Osteocyte (in vitro differentiated cells): ENCODE data around the gene EXOC4. TPM values are rescaled to one million over a fixed set of nuclear protein-coding genes. Genes with fewer than 3 reads are reported as not detected.

Source experiments
- DNase-seq: peaks from one replicate; pipeline ENCODE4 v3.0.0; 2021; ENCODE audit warnings: mixed read lengths; ENCODE audit not compliant: unreplicated experiment; ENCODE audit errors: extremely low spot score
- H3K27ac Mint-ChIP-seq: one replicate; pipeline ENCODE4 v1.8.0; 2021; ENCODE audit warnings: mild to moderate bottlenecking, mixed read lengths; ENCODE audit not compliant: unreplicated experiment
- H3K27me3 Mint-ChIP-seq: one replicate; pipeline ENCODE4 v1.8.0; 2021; ENCODE audit warnings: mixed read lengths; ENCODE audit not compliant: unreplicated experiment
- H3K36me3 Mint-ChIP-seq: one replicate; pipeline ENCODE4 v1.8.0; 2021; ENCODE audit warnings: mixed read lengths; ENCODE audit not compliant: unreplicated experiment
- H3K4me1 Mint-ChIP-seq: one replicate; pipeline ENCODE4 v1.8.0; 2021; ENCODE audit warnings: mixed read lengths; ENCODE audit not compliant: unreplicated experiment
- H3K4me3 Mint-ChIP-seq: one replicate; pipeline ENCODE4 v1.8.0; 2021; ENCODE audit warnings: mild to moderate bottlenecking, moderate library complexity, mixed read lengths; ENCODE audit not compliant: unreplicated experiment
- H3K9me3 Mint-ChIP-seq: one replicate; pipeline ENCODE4 v1.8.0; 2021; ENCODE audit warnings: mixed read lengths; ENCODE audit not compliant: unreplicated experiment
- CTCF ChIP-seq: fragments of 200-600 bp; sonication (generic); IDR thresholded peaks from 2 replicates; pipeline ENCODE4 v1.5.0; 2021; ENCODE audit warnings: antibody characterized with exemption, mild to moderate bottlenecking, moderate library complexity
- total RNA-seq: library from RNA; stranded (reverse); gene quantifications from 2 replicates; pipeline ENCODE4 v1.2.1, GENCODE V29; 2021

The EXOC4 gene
- total RNA-seq, 1 donor from 2014 or later, result 99.9 TPM

- DNase-seq, result no peak
- H3K36me3 Mint-ChIP-seq, result no peaks in the 10 kb centered on the region
- H3K4me1 Mint-ChIP-seq, result peaks cover 25% of the 10 kb centered on the region
- peak overlapping the region; percentile 61 for H3K27ac Mint-ChIP-seq
- no peak overlapping the region for H3K4me3 Mint-ChIP-seq
- H3K9me3 Mint-ChIP-seq, result no peaks in the 10 kb centered on the region
- no peak for TF ChIP-seq CTCF
- no peaks in the 10 kb centered on the region for H3K27me3 Mint-ChIP-seq
Observed at GRCh38 chr7:133560900-133561299, 308.0 kb downstream of the EXOC4 start.

- Mint-ChIP-seq H3K36me3 (no peaks in the 10 kb centered on the region), H3K4me3 (no peak overlapping the region), H3K27me3 (no peaks in the 10 kb centered on the region), H3K4me1 (peaks cover 25% of the 10 kb centered on the region), H3K9me3 (no peaks in the 10 kb centered on the region), H3K27ac (peak overlapping the region; percentile 61)
- no peak for TF ChIP-seq CTCF
- no peak for DNase-seq
Observed at GRCh38 chr7:133561396-133561795, 308.5 kb downstream of the EXOC4 start.

GRCh38 chr7:133562621-133563020 is 309.7 kb downstream of the EXOC4 start:
- Mint-ChIP-seq H3K4me3 (no peak overlapping the region), H3K27ac (peak overlapping the region; percentile 14), H3K27me3 (no peaks in the 10 kb centered on the region), H3K4me1 (peaks cover 25% of the 10 kb centered on the region), H3K36me3 (no peaks in the 10 kb centered on the region), H3K9me3 (peaks cover 3% of the 10 kb centered on the region)
- TF ChIP-seq CTCF, result no peak
- DNase-seq, result no peak

GRCh38 chr7:133563251-133563650 is 310.4 kb downstream of the EXOC4 start:
- no peak overlapping the region for H3K27ac Mint-ChIP-seq
- no peak for TF ChIP-seq CTCF
- DNase-seq, result no peak

GRCh38 chr7:133564484-133564883 is 311.6 kb downstream of the EXOC4 start:
- Mint-ChIP-seq H3K4me3 (no peak overlapping the region), H3K27ac (no peak overlapping the region), H3K4me1 (peaks cover 36% of the 10 kb centered on the region), H3K27me3 (no peaks in the 10 kb centered on the region), H3K9me3 (peaks cover 3% of the 10 kb centered on the region), H3K36me3 (no peaks in the 10 kb centered on the region)
- no peak for DNase-seq
- TF ChIP-seq CTCF, result no peak

More at GRCh38 chr7:133563251-133563650, 310.4 kb downstream of the EXOC4 start:
- Mint-ChIP-seq H3K4me1 (peaks cover 25% of the 10 kb centered on the region), H3K9me3 (peaks cover 3% of the 10 kb centered on the region), H3K4me3 (no peak overlapping the region), H3K27me3 (no peaks in the 10 kb centered on the region), H3K36me3 (no peaks in the 10 kb centered on the region)
